GM19438 (cell line): ENCODE results near the gene ZBTB7C.

Experiments used
- ATAC-seq: cut with Tn5 transposase; IDR thresholded peaks from one replicate; pipeline ENCODE4 v1.9.1; 2021; ENCODE audit warnings: low read depth; ENCODE audit not compliant: unreplicated experiment

ZBTB7C gene

DNA sequence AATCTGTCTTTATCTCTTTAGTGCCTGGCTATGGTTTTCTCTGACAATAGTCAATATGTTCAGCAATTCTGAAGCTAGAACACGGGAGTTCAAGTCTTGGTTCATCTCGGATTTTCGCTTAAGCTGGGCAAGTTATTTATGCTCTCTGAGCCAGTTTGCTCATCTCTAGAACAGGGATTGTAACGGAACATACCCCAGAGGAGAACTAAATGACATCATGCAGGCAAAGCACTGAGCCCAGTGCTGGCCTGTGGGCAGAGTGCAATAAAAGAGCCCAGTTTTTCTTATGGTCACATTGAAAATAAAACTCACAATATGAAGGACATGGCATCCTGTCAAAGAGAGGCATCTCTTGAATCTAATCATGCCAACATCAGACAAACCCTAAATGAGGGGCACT lies 143.9 kb downstream of the ZBTB7C start:
- no peak for ATAC-seq

DNA sequence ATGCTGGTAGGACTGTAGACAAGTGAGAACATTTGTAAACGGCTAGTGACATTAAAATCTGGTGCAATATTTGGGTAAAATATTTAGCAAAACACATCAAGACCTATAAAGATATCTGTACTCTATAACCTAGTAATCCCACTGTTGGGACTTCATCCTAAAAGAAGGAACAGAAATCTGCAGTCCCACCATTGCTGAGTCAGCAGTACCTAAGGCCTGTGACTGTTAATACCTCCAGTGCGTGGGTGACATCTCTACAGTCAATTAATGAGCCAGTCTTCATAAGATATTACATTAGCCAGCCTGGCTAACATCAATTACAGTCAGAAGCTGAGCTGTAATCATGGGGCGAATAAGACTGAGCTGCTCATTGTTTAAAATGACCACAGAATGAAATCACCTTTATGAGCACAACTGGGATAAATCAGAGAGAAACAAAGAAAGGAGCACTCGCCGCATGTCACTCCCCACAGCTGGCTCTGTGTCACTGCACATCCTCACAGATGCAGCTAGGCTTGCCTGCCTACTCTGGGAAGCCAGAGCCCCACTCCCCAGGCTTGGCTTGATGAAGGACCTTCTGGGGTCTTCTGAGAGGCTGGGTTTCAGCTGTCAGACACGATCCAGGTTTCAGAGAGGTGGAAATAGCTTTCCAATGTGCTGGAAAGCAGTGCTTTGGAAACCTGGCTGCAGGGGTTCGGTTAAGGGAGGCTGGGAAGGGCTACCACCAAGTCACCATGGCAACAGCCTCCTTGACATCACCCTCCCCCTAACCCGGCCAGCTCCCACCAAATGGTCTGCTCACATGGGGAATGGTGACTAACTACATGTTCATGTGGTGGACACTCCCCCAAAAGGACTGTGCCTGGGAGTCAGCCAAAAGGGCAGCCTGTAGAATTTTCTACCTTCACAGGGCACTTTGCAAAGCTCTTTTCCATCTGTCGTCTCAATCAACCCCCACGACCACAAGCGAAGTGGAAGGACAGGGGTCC lies 145.0 kb downstream of the ZBTB7C start:
- no peak for ATAC-seq

DNA sequence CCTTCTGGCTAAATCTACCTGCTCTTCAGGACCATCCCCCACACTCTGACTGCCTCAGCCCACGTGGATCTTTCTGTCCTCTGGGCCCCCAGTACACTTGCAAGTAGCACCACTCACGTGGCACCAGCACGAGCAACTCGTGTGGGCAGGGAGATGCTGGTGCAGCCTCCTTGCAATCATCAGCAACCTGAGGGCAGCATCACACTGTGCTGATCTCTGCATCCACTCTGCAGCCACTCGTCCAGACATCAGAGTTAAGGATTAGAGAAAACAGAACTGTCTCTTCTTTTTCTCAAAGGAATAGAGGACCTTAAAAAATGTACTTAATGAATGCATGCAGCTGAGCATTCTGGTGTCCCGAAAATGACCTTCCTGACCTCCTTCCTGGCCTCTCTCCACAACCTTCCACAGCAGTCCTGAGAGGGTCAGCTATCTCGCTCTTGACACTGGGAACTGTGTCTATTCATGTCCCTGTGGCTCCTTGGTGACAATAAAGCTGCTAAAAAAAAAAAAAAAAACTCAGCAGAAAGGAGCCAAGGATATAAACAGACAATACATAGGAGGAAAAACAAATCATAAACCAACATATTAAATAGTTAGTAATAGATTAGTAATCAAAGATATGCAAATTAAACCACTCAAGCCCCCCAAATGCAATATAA lies 145.9 kb downstream of the ZBTB7C start:
- no peak for ATAC-seq

DNA sequence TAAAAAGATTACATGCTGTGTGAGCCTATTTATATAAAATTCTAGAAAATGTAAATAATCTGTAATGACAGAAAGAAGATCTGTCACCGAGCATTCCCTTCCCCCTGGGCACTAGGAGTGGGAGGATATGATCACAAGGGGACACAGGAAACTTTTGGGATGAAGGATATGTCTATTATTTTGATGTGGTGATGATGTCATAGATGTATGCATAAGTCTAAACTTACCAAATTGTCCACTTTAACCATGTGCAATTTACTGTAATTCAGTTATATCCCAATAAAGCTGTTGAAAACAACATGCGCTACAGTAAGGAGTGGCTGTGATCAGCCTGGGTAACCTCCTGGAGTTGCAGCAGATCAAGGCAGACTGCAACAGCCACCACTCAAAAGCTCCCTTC lies 148.9 kb downstream of the ZBTB7C start:
- no peak for ATAC-seq

DNA sequence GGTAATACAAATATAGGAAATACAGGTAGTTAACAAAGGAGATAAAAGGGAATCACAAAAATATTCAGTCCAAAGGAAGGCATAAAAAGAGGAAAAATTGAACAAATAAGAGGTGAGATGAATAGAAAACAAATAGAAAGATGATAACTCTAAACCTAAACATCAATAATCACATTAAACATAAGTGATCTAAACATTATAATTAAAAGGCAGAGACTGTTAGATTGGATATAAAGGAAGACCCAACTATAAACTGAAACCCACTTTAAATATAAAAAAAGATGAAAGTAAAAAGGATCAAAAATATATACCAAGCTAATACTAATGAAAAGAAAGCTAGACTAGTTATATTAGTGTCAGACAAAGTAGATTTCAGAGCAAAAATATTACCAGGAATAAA lies 152.3 kb downstream of the ZBTB7C start:
- no peak for ATAC-seq

DNA sequence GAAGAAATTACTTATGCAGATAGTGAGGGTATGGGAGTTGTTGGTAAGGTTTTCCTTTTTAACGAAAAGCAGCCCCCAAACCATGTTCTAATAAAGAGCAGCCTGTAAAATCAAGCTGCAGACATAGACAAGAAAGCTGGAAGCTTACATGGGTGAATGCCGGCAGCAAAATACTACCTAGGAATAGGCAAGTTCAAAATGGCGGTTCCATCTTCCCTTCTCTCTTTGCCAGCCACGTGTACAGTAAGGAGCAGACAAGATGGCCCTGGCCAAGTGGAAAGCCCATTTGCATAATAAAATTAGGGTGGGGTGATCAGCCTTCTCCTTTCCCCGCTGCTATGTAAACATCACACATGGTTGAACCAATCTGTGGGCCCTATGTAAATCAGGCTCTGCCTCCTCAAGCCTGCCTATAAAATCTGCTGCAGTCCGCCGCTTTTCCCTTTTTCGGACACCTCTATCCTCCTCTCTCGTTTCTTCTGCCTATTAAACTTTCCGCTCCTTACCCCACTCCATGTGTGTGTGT lies 155.0 kb downstream of the ZBTB7C start:
- ATAC-seq, result no peak

DNA sequence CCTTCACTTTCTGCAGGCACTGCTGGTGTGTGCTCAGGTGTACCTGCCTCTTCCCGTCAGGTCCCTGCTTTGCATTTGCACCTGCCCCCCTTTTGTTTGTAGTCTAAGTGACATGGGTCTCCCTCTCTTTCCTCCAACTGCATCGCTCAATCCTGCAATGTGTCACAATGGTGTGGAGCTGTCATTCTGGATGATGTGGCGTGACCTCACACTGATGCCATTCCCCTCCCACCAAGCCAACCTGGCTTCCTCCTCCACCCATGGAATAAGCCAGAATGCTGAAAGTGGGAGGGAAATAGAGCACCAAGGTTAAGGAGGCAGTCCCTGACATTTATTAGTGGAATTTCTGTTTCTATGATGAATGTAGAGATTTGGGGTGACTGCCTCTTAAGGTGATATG lies 156.7 kb downstream of the ZBTB7C start:
- no peak for ATAC-seq

DNA sequence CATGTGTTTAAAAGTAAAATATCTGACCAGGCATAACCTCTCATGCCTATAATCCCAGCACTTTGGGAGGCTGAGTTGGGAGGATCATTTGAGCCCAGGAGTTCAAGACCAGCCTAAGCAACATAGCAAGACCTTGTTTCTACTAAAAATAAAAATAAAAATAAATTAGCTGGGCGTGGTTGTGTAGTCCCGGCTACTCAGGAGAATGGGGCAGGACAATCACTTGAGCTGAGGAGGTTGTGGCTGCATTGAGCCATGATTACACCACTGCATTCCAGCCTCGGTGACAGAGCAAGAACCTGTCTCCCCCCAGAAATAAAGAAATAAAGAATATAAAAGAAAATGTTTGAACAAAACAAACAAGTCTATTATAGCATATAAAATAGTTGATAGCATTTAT lies 158.3 kb downstream of the ZBTB7C start:
- ATAC-seq, result no peak

DNA sequence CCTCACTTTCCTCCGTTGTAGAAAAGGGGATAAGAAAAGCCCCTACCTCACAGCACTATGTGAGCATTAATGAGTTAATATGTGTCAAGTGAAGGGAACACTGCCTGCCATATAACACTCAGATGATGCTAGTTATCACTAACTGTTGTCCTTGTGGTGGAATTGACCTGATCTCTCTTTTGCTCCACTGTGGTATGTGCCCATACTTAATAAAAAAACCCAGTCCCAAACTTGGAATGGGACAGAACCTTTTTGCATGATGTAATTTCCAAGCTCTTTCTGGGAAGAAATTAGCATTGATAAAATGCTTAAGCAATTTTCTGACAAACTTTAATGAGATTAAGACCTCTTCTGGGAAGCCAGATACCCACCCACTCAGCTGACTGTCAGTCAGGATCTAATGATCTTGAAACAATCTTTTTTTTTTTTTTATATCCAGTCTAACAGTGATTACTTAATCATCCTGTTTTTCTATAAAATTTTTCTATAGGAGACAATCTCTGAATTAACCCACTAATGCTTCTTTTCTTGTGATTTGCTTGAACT lies 158.7 kb downstream of the ZBTB7C start:
- no peak for ATAC-seq

DNA sequence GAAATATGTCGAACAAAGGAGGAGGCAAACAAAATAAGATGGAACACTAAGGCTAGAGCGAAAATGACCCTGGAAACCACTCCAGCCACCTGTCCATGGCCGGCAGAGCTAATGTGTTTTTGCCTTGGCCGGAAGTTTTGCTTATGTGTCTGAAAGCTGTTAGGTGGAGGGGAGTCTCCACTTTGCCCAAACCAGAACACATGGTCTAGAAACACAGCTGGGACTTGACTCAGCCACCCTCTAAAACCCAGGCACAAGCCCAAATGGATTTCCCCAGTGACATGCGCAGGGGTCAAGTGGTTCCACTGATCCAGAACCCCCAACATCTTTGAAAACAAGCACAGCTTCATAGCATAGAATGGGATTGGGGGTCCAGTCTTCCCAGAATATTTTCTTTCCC lies 159.3 kb downstream of the ZBTB7C start:
- ATAC-seq, result no peak

DNA sequence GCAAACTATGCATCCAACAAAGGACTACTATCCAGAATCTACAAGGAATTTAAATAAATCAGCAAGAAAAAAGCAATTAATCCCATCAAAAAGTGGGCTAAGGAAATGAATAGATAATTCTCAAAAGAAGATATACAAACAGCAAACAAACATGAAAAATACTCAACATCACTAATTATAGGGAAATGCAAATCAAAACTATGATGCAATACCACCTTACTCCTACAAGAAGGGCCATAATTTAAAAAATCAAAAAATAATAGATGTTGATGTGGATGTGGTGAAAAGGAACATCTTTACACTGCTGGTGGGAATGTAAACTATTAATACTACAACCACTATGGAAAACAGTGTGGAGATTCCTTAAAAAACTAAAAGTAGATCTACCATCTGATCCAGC lies 164.7 kb downstream of the ZBTB7C start:
- ATAC-seq, result no peak

DNA sequence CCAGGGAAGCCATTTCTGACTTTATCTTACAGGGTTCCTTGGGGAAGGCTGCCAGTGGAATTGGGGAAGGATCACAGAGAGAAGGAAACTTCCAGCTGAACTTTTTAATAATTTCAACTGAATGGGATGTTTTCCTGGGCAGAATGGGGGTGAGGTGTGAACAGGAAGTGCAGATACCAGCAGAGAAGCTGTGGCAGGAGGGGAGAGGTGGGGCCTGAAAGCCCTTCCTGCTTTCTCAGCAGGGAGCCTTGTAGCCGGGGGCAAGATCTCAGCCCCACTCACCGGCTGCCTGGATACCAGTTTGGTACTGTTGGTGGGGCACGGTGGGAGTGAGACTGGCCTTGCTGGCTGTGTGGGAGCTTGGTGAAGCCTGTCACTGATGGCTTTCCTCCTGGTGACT lies 170.5 kb downstream of the ZBTB7C start:
- ATAC-seq, result no peak

DNA sequence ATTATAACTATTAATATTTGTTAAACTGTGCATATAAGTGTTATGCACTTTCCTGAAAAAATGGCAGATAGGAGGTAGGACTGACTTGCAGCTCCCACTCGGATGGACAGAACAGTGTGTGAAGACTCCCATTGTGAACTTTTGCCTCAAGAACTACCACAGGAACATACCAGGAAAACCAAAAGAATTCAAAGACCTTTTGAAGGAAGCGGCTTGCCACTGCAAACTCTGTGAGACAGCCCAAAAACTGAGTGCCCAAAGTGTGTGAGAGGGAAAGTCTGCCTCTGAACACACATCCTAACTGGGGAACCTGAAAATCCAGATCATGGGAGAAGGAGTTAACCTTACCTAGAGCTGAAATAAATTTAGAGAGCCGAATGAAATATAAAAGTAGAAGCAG lies 171.0 kb downstream of the ZBTB7C start:
- ATAC-seq, result no peak

DNA sequence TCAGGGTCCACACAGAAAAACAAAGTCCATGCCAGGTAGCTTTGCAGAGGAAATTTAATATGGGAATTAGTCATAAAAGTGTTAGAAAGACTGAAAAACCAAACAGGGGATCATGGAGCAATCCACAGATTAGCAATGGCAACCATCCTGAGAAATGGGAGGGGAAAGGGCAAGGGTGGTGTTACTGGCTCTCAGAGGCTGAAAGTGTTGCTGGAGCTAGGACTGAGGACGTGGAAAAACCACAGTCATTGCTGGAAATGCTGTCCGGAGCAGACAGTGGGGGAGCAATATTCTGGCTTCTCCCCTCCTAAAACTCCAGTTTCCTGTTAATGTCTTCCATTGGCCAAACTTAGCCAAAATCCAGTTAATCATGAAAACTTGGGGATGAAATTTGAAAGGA lies 172.4 kb downstream of the ZBTB7C start:
- ATAC-seq, result no peak

DNA sequence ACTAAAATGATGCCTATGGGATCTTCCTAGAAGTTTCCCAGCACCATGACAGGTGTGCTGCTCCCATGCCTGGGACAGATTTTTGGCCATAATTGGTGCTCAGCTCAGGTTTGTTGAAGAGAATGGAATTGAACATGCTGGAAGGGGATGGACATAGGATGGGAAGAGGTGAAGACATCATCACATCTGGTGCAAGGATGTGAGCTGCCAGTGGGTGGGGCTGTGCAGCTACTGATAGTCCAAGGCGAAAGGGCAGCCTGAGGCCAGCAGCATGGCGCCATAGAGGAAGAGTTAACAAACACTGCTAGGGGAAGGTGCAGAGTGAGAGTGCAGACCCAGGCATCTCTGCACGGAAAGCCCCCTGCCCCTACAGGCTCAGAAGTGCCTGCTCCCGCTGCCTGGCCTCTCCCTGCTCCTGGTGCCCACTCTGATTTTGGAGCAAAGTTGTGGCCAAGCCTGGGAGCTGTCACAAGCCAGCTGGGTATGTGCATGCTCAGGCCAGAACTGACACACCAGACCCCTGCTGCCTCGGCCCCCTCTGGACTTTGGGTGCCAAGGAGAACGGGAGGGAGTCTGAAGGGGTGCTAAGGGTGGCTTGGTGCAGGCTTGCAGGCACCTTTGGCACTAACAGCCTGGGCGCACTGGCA lies 178.6 kb downstream of the ZBTB7C start:
- no peak for ATAC-seq

DNA sequence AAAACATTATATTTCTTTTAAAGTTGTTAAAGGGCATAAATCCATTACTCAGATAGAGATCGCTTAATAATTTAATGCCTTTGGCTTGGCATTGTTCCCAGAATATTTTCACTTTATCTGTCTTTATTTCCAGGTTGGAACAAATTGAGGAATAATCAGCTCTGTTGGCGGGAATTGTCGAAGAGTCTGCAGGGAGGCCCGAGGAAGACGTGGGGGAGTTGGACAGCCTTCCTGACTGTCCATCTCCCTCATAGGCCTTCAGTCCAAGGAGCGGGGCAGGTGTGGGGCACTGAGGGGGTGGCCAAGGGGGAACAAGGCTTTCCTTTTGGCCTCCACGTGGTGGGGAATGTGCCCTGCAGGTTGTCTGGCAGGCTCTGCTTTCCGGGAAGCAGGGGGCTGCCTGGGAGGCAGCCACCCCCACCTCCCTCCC lies 179.6 kb downstream of the ZBTB7C start:
- ATAC-seq, result no peak

DNA sequence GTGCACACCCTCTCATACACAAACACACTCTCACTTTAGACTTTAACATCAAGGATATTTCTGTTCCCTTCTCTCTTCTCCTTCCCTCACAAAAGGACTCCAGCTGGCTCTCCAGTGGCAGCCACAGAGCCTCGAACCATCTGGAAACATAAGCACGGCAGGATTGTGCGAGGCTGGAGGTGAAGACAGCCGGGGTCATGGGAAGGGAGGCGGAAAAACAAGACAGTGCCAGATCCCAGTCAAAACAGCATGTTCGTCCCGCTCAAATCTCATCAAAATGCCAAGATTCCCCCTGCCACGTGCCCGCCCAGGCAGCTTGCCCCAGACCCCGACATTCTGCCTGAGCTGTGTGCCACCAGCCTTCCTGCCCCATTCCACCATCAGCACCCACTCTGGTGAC lies 180.3 kb downstream of the ZBTB7C start:
- no peak for ATAC-seq

DNA sequence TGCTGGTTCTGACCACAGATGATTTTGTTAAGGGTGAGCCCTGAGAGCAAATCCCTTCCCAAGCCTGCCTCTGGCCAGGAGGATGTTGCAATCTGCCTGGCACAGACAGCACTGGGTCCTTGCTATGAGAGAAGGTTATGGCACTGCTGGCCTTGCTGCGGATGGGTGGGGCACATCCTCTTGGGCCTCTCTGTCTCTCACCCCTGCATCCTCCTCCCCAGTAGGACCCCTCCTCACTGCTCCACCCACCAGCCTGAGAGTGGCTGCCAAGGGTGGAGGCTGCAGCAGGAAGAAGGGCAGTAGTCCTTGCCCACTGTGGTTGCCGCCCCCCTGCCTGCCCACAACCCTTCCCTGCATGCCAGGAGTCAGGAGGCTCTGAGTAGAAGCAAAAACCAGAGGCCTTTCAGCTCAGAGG lies 180.9 kb downstream of the ZBTB7C start:
- no peak for ATAC-seq

DNA sequence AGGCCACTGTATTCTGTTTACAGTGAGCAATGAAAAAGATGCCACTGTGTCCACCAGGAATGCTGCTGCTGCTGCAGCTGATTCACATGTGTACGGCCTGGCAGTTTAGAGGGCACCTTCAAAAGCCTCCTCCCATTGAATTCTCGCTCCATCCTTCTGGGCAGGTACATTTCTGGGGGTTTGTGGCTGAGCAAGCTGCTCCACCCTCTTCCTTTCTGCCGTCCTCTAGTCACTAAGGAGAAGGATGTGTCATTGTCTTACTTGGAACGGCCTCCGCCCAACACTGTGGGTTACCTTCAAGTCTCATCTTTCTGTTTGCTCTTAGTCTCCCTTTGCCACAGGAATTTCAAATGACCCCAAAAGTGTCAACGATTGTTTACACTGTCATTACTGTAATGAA lies 182.0 kb downstream of the ZBTB7C start:
- ATAC-seq, result no peak

DNA sequence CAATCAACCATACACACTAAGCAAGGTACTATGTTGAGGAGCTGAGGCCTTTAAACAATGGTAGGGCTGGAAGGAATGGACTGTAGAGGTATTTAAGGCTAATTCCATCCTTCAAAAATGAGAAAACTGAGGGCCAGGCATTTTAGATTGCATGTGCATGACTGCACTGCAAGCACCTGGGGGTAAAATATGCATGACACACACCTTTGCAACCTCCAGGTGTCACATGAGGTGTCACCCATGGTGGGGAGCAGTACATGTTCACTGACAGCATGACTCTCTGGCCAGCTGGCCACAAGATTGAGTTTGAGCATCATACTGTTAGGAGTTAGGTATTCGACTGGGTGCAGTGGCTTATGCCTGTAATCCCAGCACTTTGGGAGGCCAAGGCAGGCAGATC lies 182.8 kb downstream of the ZBTB7C start:
- ATAC-seq, result no peak

DNA sequence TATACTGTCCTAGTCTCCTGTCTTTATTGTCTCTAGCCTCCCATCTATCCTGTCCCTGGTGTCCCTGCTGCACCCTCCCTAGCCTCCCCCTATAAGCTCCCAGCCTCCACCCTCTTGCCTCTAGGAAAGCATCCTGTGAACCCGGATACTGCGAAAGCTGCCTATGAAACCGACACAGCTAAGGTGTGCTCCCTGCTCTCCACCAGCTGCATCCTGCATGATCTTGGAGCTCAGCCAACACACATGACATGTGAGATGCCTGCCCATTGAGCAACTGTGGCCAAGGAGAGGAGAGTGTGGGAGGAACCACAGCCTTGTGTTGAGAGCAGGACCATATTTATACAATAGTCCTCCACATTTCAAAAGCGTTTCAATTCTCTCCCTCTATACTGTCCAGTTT lies 187.1 kb downstream of the ZBTB7C start:
- peak; percentile 77 for ATAC-seq
